ENCODE measurements around the gene ENOX1. TPM values are rescaled to one million over a fixed set of nuclear protein-coding genes. Genes with fewer than 3 reads are reported as not detected.

Gene ENOX1
- polyA plus RNA-seq, 3 donors, result 0.04 TPM; not detected in 2

GRCh38 chr13:43567608-43568007 lies 219.2 kb downstream of the ENOX1 start:
- H3K27ac ChIP-seq (ENCODE audit: low read depth in 1 of 2, low read length in 2 of 2), result no peak overlapping the region
- no peaks in the 10 kb centered on the region for H3K27me3 ChIP-seq (ENCODE audit: control insufficient read depth in 2 of 2, insufficient read depth in 2 of 2, low read length in 2 of 2)
- no peak for TF ChIP-seq CTCF (IDR thresholded peaks at IDR 0.05)
- H3K4me2 ChIP-seq (replicated peaks; ENCODE audit: extremely low read depth, low read length, poor library complexity, severe bottlenecking), result no peak overlapping the region
- no peaks in the 10 kb centered on the region for H3K36me3 ChIP-seq (replicated peaks in 1 of 2; ENCODE audit: control insufficient read depth in 1 of 2, insufficient read depth in 2 of 2, low read length in 2 of 2)
- no peaks in the 10 kb centered on the region for H3K79me2 ChIP-seq (ENCODE audit: insufficient read depth, low read length)
- no peaks in the 10 kb centered on the region for H4K20me1 ChIP-seq (ENCODE audit: insufficient read depth, low read length)
- H3K9ac ChIP-seq (ENCODE audit: insufficient read depth, low read length, poor library complexity, severe bottlenecking), result no peak overlapping the region
- no peaks in the 10 kb centered on the region for H3K4me1 Mint-ChIP-seq
- no peaks in the 10 kb centered on the region for H3K9me3 ChIP-seq (replicated peaks in 1 of 2; ENCODE audit: control insufficient read depth in 1 of 2, insufficient read depth in 1 of 2, low read length in 2 of 2)
- no peak overlapping the region for H2AFZ ChIP-seq (ENCODE audit: insufficient read depth, low read depth, low read length, poor library complexity, severe bottlenecking)
- H3K9me3 Mint-ChIP-seq, result no peaks in the 10 kb centered on the region
- H3K4me1 ChIP-seq (ENCODE audit: control insufficient read depth in 1 of 2, insufficient read depth in 2 of 2, low read length in 2 of 2), result no peaks in the 10 kb centered on the region
- H3K4me3 Mint-ChIP-seq, result no peak overlapping the region
- H3K27ac Mint-ChIP-seq, result no peak overlapping the region
- H3K27me3 Mint-ChIP-seq (ENCODE audit: low read depth in 3 of 3), result no peaks in the 10 kb centered on the region
- DNase-seq, result no peak
- no peak overlapping the region for H3K4me3 ChIP-seq (replicated peaks in 1 of 3; ENCODE audit: low read depth in 2 of 3, low read length in 3 of 3)
- WGBS (ENCODE audit: insufficient coverage), result no CpG with 5 or more reads among the region's 1 CpG
- no peaks in the 10 kb centered on the region for H3K36me3 Mint-ChIP-seq
- intact Hi-C loops (cut with micrococcal nuclease), result no loop called here

GRCh38 chr13:43564952-43565351 lies 221.8 kb downstream of the ENOX1 start:
- Histone ChIP-seq H3K9me3 (replicated peaks in 1 of 2; ENCODE audit: control insufficient read depth in 1 of 2, insufficient read depth in 1 of 2, low read length in 2 of 2) (no peaks in the 10 kb centered on the region), H4K20me1 (ENCODE audit: insufficient read depth, low read length) (no peaks in the 10 kb centered on the region), H3K27me3 (ENCODE audit: control insufficient read depth in 2 of 2, insufficient read depth in 2 of 2, low read length in 2 of 2) (no peaks in the 10 kb centered on the region), H3K79me2 (ENCODE audit: insufficient read depth, low read length) (no peaks in the 10 kb centered on the region), H3K4me3 (replicated peaks in 1 of 3; ENCODE audit: low read depth in 2 of 3, low read length in 3 of 3) (no peak overlapping the region), H3K27ac (ENCODE audit: low read depth in 1 of 2, low read length in 2 of 2) (no peak overlapping the region), H3K9ac (ENCODE audit: insufficient read depth, low read length, poor library complexity, severe bottlenecking) (no peak overlapping the region), H2AFZ (ENCODE audit: insufficient read depth, low read depth, low read length, poor library complexity, severe bottlenecking) (no peak overlapping the region), H3K4me1 (ENCODE audit: control insufficient read depth in 1 of 2, insufficient read depth in 2 of 2, low read length in 2 of 2) (no peaks in the 10 kb centered on the region), H3K36me3 (replicated peaks in 1 of 2; ENCODE audit: control insufficient read depth in 1 of 2, insufficient read depth in 2 of 2, low read length in 2 of 2) (no peaks in the 10 kb centered on the region), H3K4me2 (replicated peaks; ENCODE audit: extremely low read depth, low read length, poor library complexity, severe bottlenecking) (no peak overlapping the region)
- Mint-ChIP-seq H3K4me1 (no peaks in the 10 kb centered on the region), H3K36me3 (no peaks in the 10 kb centered on the region), H3K27ac (no peak overlapping the region), H3K9me3 (no peaks in the 10 kb centered on the region), H3K4me3 (no peak overlapping the region), H3K27me3 (ENCODE audit: low read depth in 3 of 3) (peaks cover 0 to 2% (median 0%) of the 10 kb centered on the region in 3 donors)
- DNase-seq, result no peak
- 100% methylated on average over 1 of the region's 1 CpG for WGBS (ENCODE audit: insufficient coverage)
- intact Hi-C loops (cut with micrococcal nuclease), result no loop called here
- TF ChIP-seq CTCF (IDR thresholded peaks at IDR 0.05), result no peak
